MM.1S (cell line): ENCODE measurements around the gene USP10.
"Not testable (repeated sequence)": the region's sequence is repeated elsewhere in the genome, so short reads cannot be mapped to it uniquely, and the experiment has no call there.

Experiments used
- DNase-seq: peaks from one replicate; pipeline ENCODE4 v3.0.0-alpha.2; 2015
- H2AFZ ChIP-seq: fragments of 300-600 bp; sonication (generic); 2 replicates; pipeline ENCODE4 v1.6.0; 2016; ENCODE audit warnings: antibody characterized with exemption, low read length
- H3F3A ChIP-seq: fragments of 300-600 bp; sonication (generic); 2 replicates; pipeline ENCODE4 v1.6.1; 2016; ENCODE audit warnings: mild to moderate bottlenecking, antibody characterized with exemption, low read length, moderate library complexity, mixed read lengths; ENCODE audit not compliant: insufficient read depth
- H3K27ac ChIP-seq: fragments of 300-600 bp; sonication (generic); 2 replicates; pipeline ENCODE4 v1.5.1; 2016; ENCODE audit warnings: mild to moderate bottlenecking, low read length
- H3K27me3 ChIP-seq: fragments of 300-600 bp; sonication (generic); replicated peaks from 2 replicates; pipeline ENCODE4 v1.6.0; 2016; ENCODE audit warnings: low read length; ENCODE audit not compliant: insufficient read depth
- H3K36me3 ChIP-seq: fragments of 300-600 bp; sonication (generic); replicated peaks from 2 replicates; pipeline ENCODE4 v1.6.1; 2016; ENCODE audit warnings: mild to moderate bottlenecking, low read length, mixed read lengths; ENCODE audit not compliant: insufficient read depth
- H3K4me1 ChIP-seq: fragments of 300-600 bp; sonication (generic); 2 replicates; pipeline ENCODE4 v1.6.1; 2016; ENCODE audit warnings: low read length, mixed read lengths
- H3K4me2 ChIP-seq: fragments of 300-600 bp; sonication (generic); 2 replicates; pipeline ENCODE4 v1.6.0; 2016; ENCODE audit warnings: low read depth, low read length
- H3K4me3 ChIP-seq: fragments of 300-600 bp; sonication (generic); 2 replicates; pipeline ENCODE4 v1.5.1; 2016; ENCODE audit warnings: low read length, mixed read lengths
- H3K79me2 ChIP-seq: fragments of 300-600 bp; sonication (generic); 2 replicates; pipeline ENCODE4 v1.6.1; 2016; ENCODE audit warnings: mixed run types, low read length, mixed read lengths
- H3K9ac ChIP-seq: fragments of 300-600 bp; sonication (generic); 2 replicates; pipeline ENCODE4 v1.6.1; 2016; ENCODE audit warnings: low read length, mixed read lengths
- H3K9me2 ChIP-seq: fragments of 300-600 bp; sonication (generic); replicated peaks from 2 replicates; pipeline ENCODE4 v1.6.1; 2016; ENCODE audit warnings: mild to moderate bottlenecking, low read length, mixed read lengths; ENCODE audit not compliant: insufficient read depth
- H3K9me3 ChIP-seq: fragments of 300-600 bp; sonication (generic); replicated peaks from 2 replicates; pipeline ENCODE4 v1.6.1; 2016; ENCODE audit warnings: mild to moderate bottlenecking, low read length, mixed read lengths; ENCODE audit not compliant: insufficient read depth
- H4K20me1 ChIP-seq: fragments of 300-600 bp; sonication (generic); 2 replicates; pipeline ENCODE4 v1.6.1; 2016; ENCODE audit warnings: mild to moderate bottlenecking, low read length, moderate library complexity, mixed read lengths; ENCODE audit not compliant: insufficient read depth
- CTCF ChIP-seq: fragments of 300-600 bp; sonication (generic); IDR thresholded peaks from 2 replicates; pipeline ENCODE4 v1.5.1; 2016; ENCODE audit warnings: antibody characterized with exemption, low read length, mixed read lengths
- EZH2 ChIP-seq: fragments of 300-600 bp; sonication (generic); optimal IDR thresholded peaks from 2 replicates; pipeline ENCODE3; 2017; ENCODE audit warnings: low read depth, mild to moderate bottlenecking, antibody characterized with exemption, low read length, mixed read lengths
- EZH2phosphoT487 ChIP-seq: fragments of 300-600 bp; sonication (generic); IDR thresholded peaks from 2 replicates; pipeline ENCODE4 v1.6.1; 2018; ENCODE audit warnings: antibody characterized with exemption, low read length

USP10 gene

DNA sequence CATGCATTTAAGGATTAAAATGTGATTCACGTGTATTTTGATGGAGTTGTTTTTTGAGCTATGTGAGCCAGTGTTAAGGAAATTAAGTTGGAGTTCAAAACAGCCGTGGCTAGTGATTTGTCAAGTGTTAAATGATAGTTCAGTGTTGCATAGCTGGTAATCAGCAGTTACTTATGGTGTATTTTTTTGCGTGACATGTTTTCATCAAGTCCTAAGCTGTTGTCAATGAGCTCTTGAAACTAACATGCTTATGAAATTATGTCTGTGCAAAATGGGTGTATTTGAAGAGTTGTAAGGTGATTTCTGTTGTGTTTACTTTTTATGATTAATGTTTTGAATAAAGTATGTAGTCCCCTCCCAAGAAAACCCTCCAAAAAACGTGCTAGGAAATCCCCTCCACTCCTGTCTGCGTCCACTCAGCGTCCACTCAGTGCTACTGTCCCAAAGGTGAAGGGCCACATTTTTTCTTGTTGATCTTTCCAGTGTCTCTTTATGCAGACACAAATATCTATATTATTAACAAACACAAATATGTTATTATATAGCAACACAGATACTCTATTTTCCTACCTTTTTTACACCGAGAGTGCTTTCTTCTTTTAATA lies 30.0 kb downstream of the USP10 start:
- H3K9ac ChIP-seq, result no peak overlapping the region

DNA sequence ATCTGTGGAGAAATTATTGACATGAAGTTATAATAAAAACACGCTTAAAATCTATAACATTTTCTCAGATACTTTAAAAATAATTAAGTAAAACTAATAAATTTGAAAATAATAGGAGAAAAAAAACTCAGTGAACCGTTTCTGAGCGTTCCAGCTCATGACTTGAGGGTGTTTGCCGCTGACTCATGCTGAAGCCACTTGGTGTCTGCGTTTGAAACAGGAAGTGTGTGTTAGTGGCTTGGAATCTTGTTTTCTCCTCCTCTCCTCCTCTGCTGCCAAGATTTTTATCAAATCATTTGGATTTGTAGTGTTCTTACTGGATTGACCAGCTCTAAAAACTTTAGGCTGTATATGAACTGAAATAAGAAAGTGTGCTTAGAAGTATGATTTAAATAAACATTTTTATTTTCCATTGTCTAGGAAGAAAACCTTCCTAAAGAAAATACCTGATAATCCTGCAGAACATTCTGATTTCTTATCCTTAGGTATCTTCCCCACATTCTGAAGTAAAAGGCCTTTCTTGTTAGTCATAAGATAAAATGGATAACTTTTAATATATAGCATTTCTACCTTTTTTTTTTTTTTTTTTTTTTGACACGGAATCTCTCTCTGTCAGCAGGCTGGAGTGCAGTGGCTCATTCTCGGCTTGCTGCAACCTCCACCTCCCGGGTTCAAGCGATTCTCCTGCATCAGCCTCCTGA lies 30.8 kb downstream of the USP10 start:
- Histone ChIP-seq H4K20me1 (peaks cover 12% of the 10 kb centered on the region), H3K36me3 (no peaks in the 10 kb centered on the region), H3K4me3 (no peak overlapping the region), H3K79me2 (peaks cover 75% of the 10 kb centered on the region), H3F3A (no peaks in the 10 kb centered on the region), H3K4me2 (no peak overlapping the region), H3K27me3 (no peaks in the 10 kb centered on the region), H2AFZ (no peak overlapping the region), H3K9me2 (no peaks in the 10 kb centered on the region), H3K9ac (no peak overlapping the region), H3K27ac (no peak overlapping the region), H3K9me3 (no peaks in the 10 kb centered on the region), H3K4me1 (0 out of 2 replicates have a peak, but pooled peaks cover 5% of the 10 kb centered on the region)
- no peak for TF ChIP-seq EZH2
- DNase-seq, result no peak

More for the DNA sequence above, 30.0 kb downstream of the USP10 start:
- no peaks in the 10 kb centered on the region for H3K27me3 ChIP-seq
- no peak for DNase-seq
- no peaks in the 10 kb centered on the region for H3K36me3 ChIP-seq
- no peak overlapping the region for H3K4me2 ChIP-seq
- peaks cover 12% of the 10 kb centered on the region for H4K20me1 ChIP-seq
- H3K4me1 ChIP-seq, result 0 out of 2 replicates have a peak, but pooled peaks cover 5% of the 10 kb centered on the region
- H2AFZ ChIP-seq, result no peak overlapping the region
- H3K9me3 ChIP-seq, result no peaks in the 10 kb centered on the region
- peaks cover 82% of the 10 kb centered on the region for H3K79me2 ChIP-seq
- no peak overlapping the region for H3K27ac ChIP-seq
- TF ChIP-seq CTCF, result no peak
- H3K4me3 ChIP-seq, result no peak overlapping the region
- H3K9me2 ChIP-seq, result no peaks in the 10 kb centered on the region
- H3F3A ChIP-seq, result no peaks in the 10 kb centered on the region

- H3K4me3 ChIP-seq, H3K27ac ChIP-seq, DNase-seq, H2AFZ ChIP-seq, H4K20me1 ChIP-seq, H3K9me3 ChIP-seq, H3K9ac ChIP-seq, H3K36me3 ChIP-seq, H3K4me1 ChIP-seq, H3K4me2 ChIP-seq, H3K9me2 ChIP-seq, H3F3A ChIP-seq, H3K27me3 ChIP-seq: not testable (repeated sequence)
- peaks cover 58% of the 10 kb centered on the region for H3K79me2 ChIP-seq
Measured at GRCh38 chr16:84732332-84732673, 32.5 kb downstream of the USP10 start.

- Histone ChIP-seq H3K4me2 (no peak overlapping the region), H3K4me1 (no peaks in the 10 kb centered on the region), H3K9ac (no peak overlapping the region), H3K27me3 (no peaks in the 10 kb centered on the region), H3K79me2 (peaks cover 52% of the 10 kb centered on the region), H3K9me3 (no peaks in the 10 kb centered on the region), H3K9me2 (no peaks in the 10 kb centered on the region), H3F3A (no peaks in the 10 kb centered on the region), H4K20me1 (no peaks in the 10 kb centered on the region; the same call in 1 of the 2 replicates), H3K36me3 (no peaks in the 10 kb centered on the region), H3K4me3 (no peak overlapping the region), H3K27ac (no peak overlapping the region), H2AFZ (no peak overlapping the region)
- DNase-seq, result no peak
- TF ChIP-seq EZH2 (no peak), CTCF (no peak), EZH2phosphoT487 (no peak)
Measured at GRCh38 chr16:84732674-84733352, 33.0 kb downstream of the USP10 start.
